Measurements from ENCODE around the gene LBX2.

LBX2 gene

DNA sequence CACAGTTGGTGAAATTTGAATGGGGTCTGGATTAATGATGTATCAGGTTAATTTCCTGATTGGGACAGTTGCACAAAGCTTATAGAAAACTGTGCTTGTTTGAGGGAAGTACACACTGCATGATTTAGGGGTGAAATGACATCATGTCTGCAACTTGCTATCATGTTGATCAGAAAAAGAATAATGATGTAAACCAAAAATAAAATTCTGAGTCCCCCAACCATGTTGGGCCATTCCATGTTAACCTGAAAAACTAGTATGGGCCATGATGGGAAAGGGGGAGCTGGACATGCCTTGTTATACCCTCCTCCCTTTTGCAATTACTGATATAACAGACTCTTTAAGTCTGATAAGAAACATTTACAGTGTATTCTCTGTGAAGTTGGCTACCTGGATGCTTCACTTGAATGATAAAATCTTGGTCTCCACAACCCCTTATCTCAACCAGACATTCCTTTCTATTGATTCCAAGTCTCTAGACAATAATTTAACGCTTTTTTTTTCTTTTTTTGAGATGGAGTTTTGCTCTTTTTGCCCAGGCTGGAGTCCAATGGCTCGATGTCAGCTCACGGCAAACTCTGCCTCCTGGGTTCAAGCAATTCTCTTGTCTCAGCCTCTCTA is 48.7 kb downstream of the LBX2 start:
- DNase-seq: no peak

DNA sequence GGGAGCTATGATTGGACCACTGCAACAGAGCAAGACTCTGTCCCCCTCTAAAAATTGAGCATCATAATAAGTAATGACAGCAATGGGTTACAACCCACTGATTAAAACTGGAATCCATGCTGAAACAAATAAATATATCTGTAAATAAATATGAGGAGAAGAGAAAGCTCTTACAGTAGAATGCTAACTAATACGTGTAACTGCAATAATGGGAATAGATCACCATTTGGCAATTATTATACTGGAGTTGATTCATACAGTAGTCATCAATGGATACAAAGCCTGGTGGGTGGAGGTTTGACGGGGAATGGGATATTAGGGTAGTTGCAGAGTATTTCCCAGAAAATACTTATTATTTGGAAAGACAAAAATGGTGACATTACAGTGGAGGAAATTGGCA is 50.6 kb downstream of the LBX2 start:
- DNase-seq: no peak
